OCI-LY7 (cell line): ENCODE data around the gene PPFIA4. TPM values are rescaled to one million over a fixed set of nuclear protein-coding genes. Genes with fewer than 3 reads are reported as not detected.

Experiments
- BruUV-seq: library from RNA; stranded (reverse); fragments of 400-500 nt; replicated peaks from 2 replicates; lab custom pipeline; 2021; lab: Mats Ljungman, UMichigan
- CTCF ChIA-PET: fragments of 300-600 bp; sonication (Branson Sonifier 250); formaldehyde crosslinking; loops from one replicate; lab custom pipeline; 2022; ENCODE audit warnings: antibody characterized with exemption; ENCODE audit not compliant: unreplicated experiment; lab: Charles Lee
- POLR2A ChIA-PET: fragments of 300-600 bp; sonication (Branson Sonifier 250); formaldehyde crosslinking; loops from one replicate; lab custom pipeline; 2022; ENCODE audit warnings: antibody characterized with exemption; lab: Charles Lee
- DNase-seq: peaks from one replicate; pipeline ENCODE4 v3.0.0-alpha.2; 2015; ENCODE audit warnings: low spot score
- H2AFZ ChIP-seq: fragments of 200-600 bp; sonication (generic), shearing (Covaris generic); 2 replicates; pipeline ENCODE4 v1.6.1; 2014; ENCODE audit warnings: mild to moderate bottlenecking, antibody characterized with exemption, low read length, moderate library complexity
- H3K27ac ChIP-seq: fragments of 200-600 bp; sonication (generic); 2 replicates; pipeline ENCODE4 v1.5.1; 2014; ENCODE audit warnings: mixed run types, low read depth, mild to moderate bottlenecking, moderate library complexity, low read length, inconsistent platforms; ENCODE audit not compliant: poor library complexity, severe bottlenecking
- H3K36me3 ChIP-seq: fragments of 200-600 bp; sonication (generic); 2 replicates; pipeline ENCODE4 v1.6.1; 2014; ENCODE audit warnings: mild to moderate bottlenecking, antibody characterized with exemption, low read length, moderate library complexity, mixed read lengths; ENCODE audit not compliant: insufficient read depth
- H3K4me1 ChIP-seq: fragments of 200-600 bp; sonication (generic); 2 replicates; pipeline ENCODE4 v1.5.1; 2014; ENCODE audit warnings: mild to moderate bottlenecking, low read length; ENCODE audit not compliant: insufficient read depth, poor library complexity, severe bottlenecking
- H3K4me2 ChIP-seq: fragments of 200-600 bp; sonication (generic); 2 replicates; pipeline ENCODE4 v1.6.1; 2014; ENCODE audit warnings: mild to moderate bottlenecking, low read length
- H3K4me3 ChIP-seq: fragments of 200-600 bp; sonication (generic); 2 replicates; pipeline ENCODE4 v1.5.1; 2014; ENCODE audit warnings: mild to moderate bottlenecking, low read depth, low read length; ENCODE audit not compliant: poor library complexity, severe bottlenecking
- H3K79me2 ChIP-seq: fragments of 200-600 bp; sonication (generic); 2 replicates; pipeline ENCODE4 v1.6.1; 2016; ENCODE audit warnings: low read depth, mild to moderate bottlenecking, low read length, moderate library complexity, mixed read lengths; ENCODE audit not compliant: insufficient read depth
- H3K9me2 ChIP-seq: fragments of 200-600 bp; sonication (generic); 2 replicates; pipeline ENCODE4 v1.6.1; 2016; ENCODE audit warnings: mild to moderate bottlenecking, low read length, mixed read lengths; ENCODE audit not compliant: insufficient read depth
- H3K9me3 ChIP-seq: fragments of 200-600 bp; sonication (generic); 2 replicates; pipeline ENCODE4 v1.6.1; 2014; ENCODE audit warnings: mild to moderate bottlenecking, mixed run types, low read length, mixed read lengths
- H4K20me1 ChIP-seq: fragments of 200-600 bp; sonication (generic); 2 replicates; pipeline ENCODE4 v1.6.1; 2014; ENCODE audit warnings: mild to moderate bottlenecking, antibody characterized with exemption, low read length, moderate library complexity, mixed read lengths; ENCODE audit not compliant: insufficient read depth
- CTCF ChIP-seq: fragments of 200-600 bp; sonication (generic); conservative IDR thresholded peaks from 2 replicates; pipeline ENCODE4 v1.5.1; 2014; ENCODE audit warnings: mild to moderate bottlenecking, antibody characterized with exemption, low read length, moderate library complexity, mixed read lengths
- EZH2phosphoT487 ChIP-seq: fragments of 200-600 bp; sonication (generic); IDR thresholded peaks from 2 replicates; pipeline ENCODE4 v1.6.1; 2018; ENCODE audit warnings: low read depth, borderline replicate concordance, mild to moderate bottlenecking, mixed run types, antibody characterized with exemption, low read length, moderate library complexity, mixed read lengths
- intact Hi-C: fragments of 100-400 bp; cut with micrococcal nuclease; formaldehyde crosslinking; loops from one replicate; pipeline ENCODE4 v1.10.0; 2022; ENCODE audit not compliant: unreplicated experiment
- total RNA-seq, 2 experiments: library from RNA; depleted of rRNA in 1 of 2; stranded (reverse); fragments of >200 nt in 1 of 2; shearing (Covaris generic) in 1 of 2; gene quantifications; 2 replicates each; pipeline ENCODE4 v1.2.3, GENCODE V29; 2014 to 2022

The PPFIA4 gene
- total RNA-seq, 2 experiments from 2014 or later: 0.03 to 2.7 TPM

- intact Hi-C loops: no loop called here
- H3K9me3 ChIP-seq: 0 out of 2 replicates have a peak, but pooled peaks cover 5% of the 10 kb centered on the region
- no peaks in the 10 kb centered on the region for H4K20me1 ChIP-seq
- no peaks in the 10 kb centered on the region for H3K36me3 ChIP-seq
- CTCF ChIA-PET: no interaction called here
- TF ChIP-seq EZH2phosphoT487 (no peak), CTCF (no peak)
- H3K9me2 ChIP-seq: no peaks in the 10 kb centered on the region
- H3K4me1 ChIP-seq: no peaks in the 10 kb centered on the region
- no peak overlapping the region for H3K4me2 ChIP-seq
- H2AFZ ChIP-seq: no peak overlapping the region
- no peaks in the 10 kb centered on the region for H3K79me2 ChIP-seq
- POLR2A ChIA-PET: no interaction called here
- BruUV-seq: no TSS peak
- H3K27ac ChIP-seq: no peak overlapping the region
- no peak for DNase-seq
- no peak overlapping the region for H3K4me3 ChIP-seq
Measured at GRCh38 chr1:203103829-203104495, 77.7 kb downstream of the PPFIA4 start.

GRCh38 chr1:203104789-203105390 is 78.6 kb downstream of the PPFIA4 start:
- Histone ChIP-seq H3K4me3 (no peak overlapping the region), H4K20me1 (no peaks in the 10 kb centered on the region), H3K27ac (no peak overlapping the region), H2AFZ (no peak overlapping the region), H3K9me3 (0 out of 2 replicates have a peak, but pooled peaks cover 5% of the 10 kb centered on the region), H3K4me2 (no peak overlapping the region), H3K79me2 (no peaks in the 10 kb centered on the region), H3K36me3 (no peaks in the 10 kb centered on the region), H3K4me1 (no peaks in the 10 kb centered on the region), H3K9me2 (no peaks in the 10 kb centered on the region)
- TF ChIP-seq CTCF (no peak), EZH2phosphoT487 (no peak)
- CTCF ChIA-PET: no interaction called here
- DNase-seq: no peak
- POLR2A ChIA-PET: no interaction called here
- BruUV-seq: no TSS peak
- intact Hi-C loops: no loop called here

- Histone ChIP-seq H3K27ac (no peak overlapping the region), H4K20me1 (no peaks in the 10 kb centered on the region), H3K9me2 (no peaks in the 10 kb centered on the region), H3K9me3 (no peaks in the 10 kb centered on the region), H3K4me3 (no peak overlapping the region), H2AFZ (no peak overlapping the region), H3K4me1 (no peaks in the 10 kb centered on the region), H3K4me2 (no peak overlapping the region), H3K79me2 (no peaks in the 10 kb centered on the region), H3K36me3 (no peaks in the 10 kb centered on the region)
- POLR2A ChIA-PET: no interaction called here
- intact Hi-C loops: no loop called here
- BruUV-seq: no TSS peak
- CTCF ChIA-PET: no interaction called here
- TF ChIP-seq EZH2phosphoT487: no peak
- no peak for DNase-seq
Measured at GRCh38 chr1:203112475-203112874, 86.2 kb downstream of the PPFIA4 start.
